Measurements from ENCODE around the gene MEI1.
"Not testable (repeated sequence)": the region's sequence is repeated elsewhere in the genome, so short reads cannot be mapped to it uniquely, and the experiment has no call there.

Gene MEI1

DNA sequence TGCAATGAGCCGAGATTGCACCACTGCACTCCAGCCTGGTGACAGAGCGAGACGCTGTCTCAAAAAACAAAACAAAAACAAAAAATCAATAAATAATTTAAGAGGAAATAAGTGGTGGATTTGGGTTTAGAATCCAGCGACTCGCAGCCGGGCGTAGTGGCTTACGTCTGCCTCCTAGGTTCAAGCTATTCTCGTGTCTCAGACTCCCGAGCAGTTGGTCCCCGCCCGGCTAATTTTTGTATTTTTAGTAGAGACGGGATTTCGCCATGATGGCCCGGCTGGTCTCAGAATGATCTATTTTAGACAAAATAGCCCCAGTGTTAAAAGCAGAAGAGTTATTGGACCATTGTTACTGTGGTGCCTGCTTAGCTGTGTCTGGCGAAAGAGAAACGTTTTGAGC, 40.4 kb upstream of the MEI1 start:
- no peak for TF ChIP-seq CTCF (conservative IDR thresholded peaks at IDR 0.05)
- no peak overlapping the region for H3K27ac ChIP-seq

DNA sequence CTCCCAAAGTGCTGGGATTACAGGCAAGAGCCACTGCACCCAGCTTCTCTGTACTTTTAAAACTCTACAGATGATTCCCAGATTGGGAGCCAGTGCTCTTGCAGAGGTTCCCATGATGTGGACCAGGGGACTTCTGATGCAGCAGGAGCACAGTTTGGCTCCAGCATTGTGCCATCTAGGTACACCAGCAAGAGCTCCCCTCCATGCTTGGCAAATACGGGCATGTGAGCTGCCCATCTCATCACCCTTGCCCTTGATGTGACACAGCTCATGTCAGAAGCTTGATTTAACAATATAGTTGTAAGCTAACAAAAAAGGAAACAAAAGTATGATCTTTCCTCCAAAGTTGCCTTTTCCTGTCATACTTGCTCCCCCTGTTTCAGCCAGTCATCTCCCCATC, 39.4 kb upstream of the MEI1 start:
- TF ChIP-seq CTCF (conservative IDR thresholded peaks at IDR 0.05): no peak
- no peak overlapping the region for H3K27ac ChIP-seq

- TF ChIP-seq CTCF (conservative IDR thresholded peaks at IDR 0.05): no peak
- no peak overlapping the region for H3K27ac ChIP-seq
Measured at GRCh38 chr22:41660416-41660815, 38.9 kb upstream of the MEI1 start.

DNA sequence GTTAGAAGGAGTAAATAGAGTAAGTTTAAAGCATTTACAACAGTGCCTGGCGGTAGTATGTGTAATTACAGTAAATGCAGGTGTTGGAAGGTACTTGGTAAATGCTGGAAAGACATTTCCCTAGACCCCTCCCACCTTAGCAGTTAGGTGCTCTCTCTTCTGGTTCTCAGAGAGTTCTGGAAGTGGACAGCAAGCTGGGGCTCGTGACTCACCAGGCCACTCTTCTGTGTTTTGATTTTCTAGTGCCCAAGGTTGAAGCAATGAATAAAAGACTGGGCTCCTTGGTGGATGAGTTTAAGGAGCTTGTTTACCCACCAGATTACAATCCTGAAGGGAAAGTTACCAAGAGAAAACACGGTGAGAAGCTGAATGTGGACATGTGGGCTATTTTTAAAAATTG, 38.2 kb upstream of the MEI1 start:
- no peak overlapping the region for H3K27ac ChIP-seq
- TF ChIP-seq CTCF (conservative IDR thresholded peaks at IDR 0.05): no peak

DNA sequence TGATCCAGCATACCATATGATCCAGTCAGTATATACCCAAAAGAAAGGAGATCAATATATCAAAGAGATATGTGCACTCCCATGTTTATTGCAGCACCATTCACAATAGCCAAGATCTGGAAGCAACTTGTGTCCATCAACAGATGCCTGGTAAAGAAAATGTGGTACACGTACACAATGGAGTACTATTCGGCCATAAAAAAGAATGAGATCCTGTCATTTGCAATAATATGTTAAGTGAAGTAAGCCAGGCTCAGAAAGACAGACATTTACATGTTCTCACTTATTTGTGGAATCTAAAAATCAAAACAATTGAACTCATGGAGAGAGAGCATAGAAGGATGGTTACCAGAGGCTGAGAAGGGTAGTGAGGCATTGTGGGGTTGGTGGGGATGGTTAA, 37.6 kb upstream of the MEI1 start:
- TF ChIP-seq CTCF (conservative IDR thresholded peaks at IDR 0.05): no peak
- no peak overlapping the region for H3K27ac ChIP-seq

GRCh38 chr22:41663594-41663993, 35.7 kb upstream of the MEI1 start:
- not testable (repeated sequence) for H3K27ac ChIP-seq

DNA sequence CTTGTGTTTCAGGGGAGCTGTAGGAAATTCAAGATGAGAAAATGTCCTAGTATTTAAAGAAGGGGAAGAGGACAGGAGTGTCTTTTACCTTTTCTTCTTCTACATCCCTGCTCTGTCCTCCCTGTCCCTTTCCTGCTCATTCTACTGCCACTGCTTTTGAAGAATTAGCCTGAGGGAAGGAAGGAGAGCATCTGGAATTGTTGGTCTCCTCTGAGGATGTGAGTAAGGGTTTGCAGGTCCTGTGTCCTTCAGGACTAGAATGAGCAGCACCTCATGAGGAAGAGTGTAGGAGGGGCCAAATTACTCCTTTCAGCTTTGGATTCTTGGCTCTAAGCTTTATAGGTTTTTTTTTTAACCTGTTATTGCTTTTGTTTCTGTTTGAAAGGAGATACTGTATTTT, 34.8 kb upstream of the MEI1 start:
- peak overlapping the region; percentile 25; the same call in 1 of the 2 replicates for H3K27ac ChIP-seq
- no peak for TF ChIP-seq CTCF (conservative IDR thresholded peaks at IDR 0.05)

DNA sequence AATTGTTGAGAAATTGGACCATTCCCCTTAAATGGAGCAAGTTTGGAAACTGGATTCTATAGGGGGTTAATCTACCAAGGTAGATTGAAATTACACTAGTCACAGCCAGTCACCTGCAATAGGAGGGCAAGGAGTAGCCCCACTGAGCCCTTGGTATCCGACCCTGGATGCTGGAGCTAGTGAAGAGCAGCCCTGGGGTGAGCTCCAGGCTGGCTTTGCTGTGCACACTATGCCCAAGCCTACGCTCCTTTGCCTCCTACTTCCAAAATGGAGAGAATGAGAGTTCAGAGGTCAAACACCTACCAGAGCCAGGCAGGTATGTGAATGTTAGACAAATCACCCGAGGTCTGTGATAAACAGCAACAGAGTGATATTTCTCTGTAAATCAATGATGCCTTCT, 34.4 kb upstream of the MEI1 start:
- H3K27ac ChIP-seq: no peak overlapping the region; the same call in 1 of the 2 replicates

More for the DNA sequence above, 34.4 kb upstream of the MEI1 start:
- TF ChIP-seq CTCF (conservative IDR thresholded peaks at IDR 0.05): no peak

Data from VCaP (cell line).